Measurements from ENCODE around the gene ENTPD8. TPM values are rescaled to one million over a fixed set of nuclear protein-coding genes. Genes with fewer than 3 reads are reported as not detected.

Gene ENTPD8
- total and polyA plus RNA-seq, 10 of the 15 experiments (the other 5 are each of a cell fraction or from before 2014, with no cell fraction given) = not detected

GRCh38 chr9:137422604-137423513, 18.3 kb downstream of the ENTPD8 start, which contains the start of the genes EXD3 and NOXA1 (continued):
- TF ChIP-seq NR2C1 (IDR thresholded peaks at IDR 0.05) = peak; percentile 67
- peak; percentile 86 for TF ChIP-seq NR2F1 (conservative IDR thresholded peaks at IDR 0.05)
- peak in 1 of 2 experiments; percentile 25; a peak in 1 of 4 replicates for TF ChIP-seq CEBPB (IDR thresholded peaks at IDR 0.05; ENCODE audit: borderline replicate concordance in 1 of 2, low read depth in 2 of 2, low read length in 2 of 2)
- TF ChIP-seq CHD4 (IDR thresholded peaks at IDR 0.05) = no peak
- TF ChIP-seq SUZ12 (IDR thresholded peaks at IDR 0.05; ENCODE audit: unreplicated experiment) = no peak
- peak in 1 of 2 experiments; percentile 77; a peak in 2 of 4 replicates for TF ChIP-seq BHLHE40 (IDR thresholded peaks at IDR 0.05; ENCODE audit: borderline replicate concordance in 1 of 2, low read depth in 2 of 2, low read length in 1 of 2)
- TF ChIP-seq RBBP5 (conservative IDR thresholded peaks at IDR 0.05) = no peak
- TF ChIP-seq, protein P1, sequence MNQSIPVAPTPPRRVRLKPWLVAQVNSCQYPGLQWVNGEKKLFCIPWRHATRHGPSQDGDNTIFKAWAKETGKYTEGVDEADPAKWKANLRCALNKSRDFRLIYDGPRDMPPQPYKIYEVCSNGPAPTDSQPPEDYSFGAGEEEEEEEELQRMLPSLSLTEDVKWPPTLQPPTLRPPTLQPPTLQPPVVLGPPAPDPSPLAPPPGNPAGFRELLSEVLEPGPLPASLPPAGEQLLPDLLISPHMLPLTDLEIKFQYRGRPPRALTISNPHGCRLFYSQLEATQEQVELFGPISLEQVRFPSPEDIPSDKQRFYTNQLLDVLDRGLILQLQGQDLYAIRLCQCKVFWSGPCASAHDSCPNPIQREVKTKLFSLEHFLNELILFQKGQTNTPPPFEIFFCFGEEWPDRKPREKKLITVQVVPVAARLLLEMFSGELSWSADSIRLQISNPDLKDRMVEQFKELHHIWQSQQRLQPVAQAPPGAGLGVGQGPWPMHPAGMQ (IDR thresholded peaks at IDR 0.05; ENCODE audit: borderline replicate concordance) = no peak
- no peak for TF ChIP-seq IRF3 (IDR thresholded peaks at IDR 0.05)
- TF ChIP-seq ZNF592 (IDR thresholded peaks at IDR 0.05) = peak; percentile 79
- TF ChIP-seq CBX3 (IDR thresholded peaks at IDR 0.05; ENCODE audit: borderline replicate concordance, low read depth) = no peak
- no peak for TF ChIP-seq POLR2AphosphoS5 (IDR thresholded peaks at IDR 0.05; ENCODE audit: low read length)
- peak; percentile 55 for TF ChIP-seq MYC (IDR thresholded peaks at IDR 0.05; ENCODE audit: insufficient read depth, insufficient read length, insufficient replicate concordance, low read length, severe bottlenecking)
- no peak for TF ChIP-seq SKIL (IDR thresholded peaks at IDR 0.05; ENCODE audit: low read depth, poor library complexity, severe bottlenecking)
- TF ChIP-seq, protein P2, sequence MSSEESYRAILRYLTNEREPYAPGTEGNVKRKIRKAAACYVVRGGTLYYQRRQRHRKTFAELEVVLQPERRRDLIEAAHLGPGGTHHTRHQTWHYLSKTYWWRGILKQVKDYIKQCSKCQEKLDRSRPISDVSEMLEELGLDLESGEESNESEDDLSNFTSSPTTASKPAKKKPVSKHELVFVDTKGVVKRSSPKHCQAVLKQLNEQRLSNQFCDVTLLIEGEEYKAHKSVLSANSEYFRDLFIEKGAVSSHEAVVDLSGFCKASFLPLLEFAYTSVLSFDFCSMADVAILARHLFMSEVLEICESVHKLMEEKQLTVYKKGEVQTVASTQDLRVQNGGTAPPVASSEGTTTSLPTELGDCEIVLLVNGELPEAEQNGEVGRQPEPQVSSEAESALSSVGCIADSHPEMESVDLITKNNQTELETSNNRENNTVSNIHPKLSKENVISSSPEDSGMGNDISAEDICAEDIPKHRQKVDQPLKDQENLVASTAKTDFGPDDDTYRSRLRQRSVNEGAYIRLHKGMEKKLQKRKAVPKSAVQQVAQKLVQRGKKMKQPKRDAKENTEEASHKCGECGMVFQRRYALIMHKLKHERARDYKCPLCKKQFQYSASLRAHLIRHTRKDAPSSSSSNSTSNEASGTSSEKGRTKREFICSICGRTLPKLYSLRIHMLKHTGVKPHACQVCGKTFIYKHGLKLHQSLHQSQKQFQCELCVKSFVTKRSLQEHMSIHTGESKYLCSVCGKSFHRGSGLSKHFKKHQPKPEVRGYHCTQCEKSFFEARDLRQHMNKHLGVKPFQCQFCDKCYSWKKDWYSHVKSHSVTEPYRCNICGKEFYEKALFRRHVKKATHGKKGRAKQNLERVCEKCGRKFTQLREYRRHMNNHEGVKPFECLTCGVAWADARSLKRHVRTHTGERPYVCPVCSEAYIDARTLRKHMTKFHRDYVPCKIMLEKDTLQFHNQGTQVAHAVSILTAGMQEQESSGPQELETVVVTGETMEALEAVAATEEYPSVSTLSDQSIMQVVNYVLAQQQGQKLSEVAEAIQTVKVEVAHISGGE (CRISPR knock-in tag; IDR thresholded peaks at IDR 0.05) = peak; percentile 99
